ENCODE measurements around the gene RTKN2. TPM values are rescaled to one million over a fixed set of nuclear protein-coding genes. Genes with fewer than 3 reads are reported as not detected.

Gene RTKN2
- total RNA-seq, 2 donors from 2014 or later: 3.8 to 8.1 TPM

- no peak for DNase-seq
- Mint-ChIP-seq H3K36me3 (ENCODE audit: low read depth) (peaks cover 2% of the 10 kb centered on the region), H3K27ac (no peak overlapping the region), H3K4me3 (no peak overlapping the region), H3K4me1 (peaks cover 8% of the 10 kb centered on the region), H3K27me3 (no peaks in the 10 kb centered on the region)
- ATAC-seq: no peak
- H3K9me3 ChIP-seq (ENCODE audit: control insufficient read depth, low read length, poor library complexity, severe bottlenecking): no peaks in the 10 kb centered on the region
These were observed 121.2 kb downstream of the RTKN2 start for GRCh38 chr10:62147425-62147824.

DNA sequence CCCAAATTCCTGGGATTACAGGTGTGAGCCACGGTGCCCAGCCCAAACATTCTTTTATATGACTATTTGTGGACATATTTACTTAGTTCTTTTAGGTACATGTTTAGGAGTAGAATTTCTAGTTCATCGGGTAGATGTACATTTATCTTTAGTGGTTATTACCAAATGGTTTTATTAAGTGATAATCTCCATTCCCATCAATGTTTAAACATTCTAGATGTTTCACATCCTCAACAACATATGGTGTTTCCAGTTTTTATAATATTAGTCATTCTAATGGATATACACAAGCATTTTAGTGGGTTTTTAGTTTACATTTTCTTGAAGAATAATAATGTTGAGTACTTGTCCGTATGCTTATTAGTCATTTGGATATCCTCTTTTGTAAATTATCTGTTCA is 131.7 kb downstream of the RTKN2 start:
- H3K9me3 ChIP-seq (ENCODE audit: control insufficient read depth, low read length, poor library complexity, severe bottlenecking): no peaks in the 10 kb centered on the region
- Mint-ChIP-seq H3K4me1 (no peaks in the 10 kb centered on the region), H3K27me3 (no peaks in the 10 kb centered on the region), H3K27ac (no peak overlapping the region), H3K4me3 (no peak overlapping the region), H3K36me3 (ENCODE audit: low read depth) (peaks cover 2% of the 10 kb centered on the region)
- no peak for DNase-seq
- ATAC-seq: no peak

DNA sequence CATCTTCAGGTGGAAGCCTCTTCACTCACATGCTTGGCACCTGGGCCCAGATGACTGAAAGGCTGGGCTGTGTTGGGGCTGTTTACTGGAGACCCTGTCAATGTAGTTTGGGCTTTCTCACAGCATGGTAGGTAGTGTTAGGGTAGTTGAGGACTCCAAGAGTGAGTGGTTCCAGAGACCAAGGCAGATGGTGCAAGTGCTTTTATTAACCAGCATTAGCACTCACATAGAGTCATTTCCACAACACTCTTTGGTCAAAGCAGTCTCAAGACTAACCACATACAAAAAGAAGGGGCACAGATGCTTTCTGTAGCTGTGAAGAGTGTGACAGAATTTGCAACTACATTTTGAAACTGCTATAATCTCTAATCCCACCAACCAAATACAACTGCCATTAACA is 135.0 kb downstream of the RTKN2 start:
- Mint-ChIP-seq H3K4me3 (no peak overlapping the region), H3K27me3 (no peaks in the 10 kb centered on the region), H3K27ac (no peak overlapping the region), H3K36me3 (ENCODE audit: low read depth) (no peaks in the 10 kb centered on the region), H3K4me1 (no peaks in the 10 kb centered on the region)
- ATAC-seq: no peak
- no peak for DNase-seq
- H3K9me3 ChIP-seq (ENCODE audit: control insufficient read depth, low read length, poor library complexity, severe bottlenecking): no peaks in the 10 kb centered on the region

Other genes with a start within 250 kb of the RTKN2 start
- gene ZNF365, start 105.5 kb upstream of the RTKN2 start, total RNA-seq: 1 to 10 TPM; 1.6 to 3.4 TPM